C4-2B (cell line): ENCODE results near the gene NRXN3.

Experiments used
- ZFX ChIP-seq: fragments of 450-650 bp; IDR thresholded peaks from 2 replicates; pipeline ENCODE4 v1.6.1; 2017
- TF ChIP-seq, protein P1 (sequence below): fragments of 450-650 bp; conservative IDR thresholded peaks from 2 replicates; pipeline ENCODE4 v1.5.1; 2017; ENCODE audit warnings: mild to moderate bottlenecking

DNA sequence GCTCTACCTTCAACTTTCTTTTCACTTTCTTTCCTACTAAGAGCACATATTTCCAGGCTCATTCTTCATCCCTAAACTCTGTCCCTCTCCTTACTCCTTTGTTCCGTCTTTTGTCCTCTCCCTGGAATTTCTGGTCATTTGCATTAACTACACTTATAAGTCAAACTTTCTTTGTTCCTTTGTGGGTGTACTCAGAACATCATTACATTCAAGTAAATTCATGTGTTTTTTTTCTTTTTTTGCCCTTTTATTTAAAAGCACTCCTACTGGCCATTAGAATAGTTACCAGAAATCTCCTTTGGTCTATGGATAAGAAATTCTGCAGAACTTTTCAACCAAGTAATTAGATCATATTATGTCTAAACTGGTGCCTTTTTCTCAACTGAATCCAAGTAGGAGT, 1238.5 kb downstream of the NRXN3 start:
- TF ChIP-seq, protein P1, sequence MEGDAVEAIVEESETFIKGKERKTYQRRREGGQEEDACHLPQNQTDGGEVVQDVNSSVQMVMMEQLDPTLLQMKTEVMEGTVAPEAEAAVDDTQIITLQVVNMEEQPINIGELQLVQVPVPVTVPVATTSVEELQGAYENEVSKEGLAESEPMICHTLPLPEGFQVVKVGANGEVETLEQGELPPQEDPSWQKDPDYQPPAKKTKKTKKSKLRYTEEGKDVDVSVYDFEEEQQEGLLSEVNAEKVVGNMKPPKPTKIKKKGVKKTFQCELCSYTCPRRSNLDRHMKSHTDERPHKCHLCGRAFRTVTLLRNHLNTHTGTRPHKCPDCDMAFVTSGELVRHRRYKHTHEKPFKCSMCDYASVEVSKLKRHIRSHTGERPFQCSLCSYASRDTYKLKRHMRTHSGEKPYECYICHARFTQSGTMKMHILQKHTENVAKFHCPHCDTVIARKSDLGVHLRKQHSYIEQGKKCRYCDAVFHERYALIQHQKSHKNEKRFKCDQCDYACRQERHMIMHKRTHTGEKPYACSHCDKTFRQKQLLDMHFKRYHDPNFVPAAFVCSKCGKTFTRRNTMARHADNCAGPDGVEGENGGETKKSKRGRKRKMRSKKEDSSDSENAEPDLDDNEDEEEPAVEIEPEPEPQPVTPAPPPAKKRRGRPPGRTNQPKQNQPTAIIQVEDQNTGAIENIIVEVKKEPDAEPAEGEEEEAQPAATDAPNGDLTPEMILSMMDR: peak; percentile 19
- TF ChIP-seq ZFX: no peak
